HEK293 (cell line): ENCODE results near the gene MTIF2.

Experiments used
- BCL11B ChIP-seq: fragments of 450-650 bp; formaldehyde crosslinking; IDR thresholded peaks from 2 replicates; pipeline ENCODE4 v1.5.1; 2016; ENCODE audit warnings: low read depth, missing biosample characterization, missing genetic modification characterization
- FEZF1 ChIP-seq: fragments of 450-650 bp; formaldehyde crosslinking; IDR thresholded peaks from 2 replicates; pipeline ENCODE4 v1.5.1; 2016; ENCODE audit warnings: missing biosample characterization, missing genetic modification characterization
- HOXA7 ChIP-seq: sonication (generic); formaldehyde crosslinking; IDR thresholded peaks from 2 replicates; pipeline ENCODE4 v1.8.1; 2022; ENCODE audit warnings: missing genetic modification reagents, borderline replicate concordance
- KLF7 ChIP-seq: fragments of 450-650 bp; formaldehyde crosslinking; IDR thresholded peaks from 2 replicates; pipeline ENCODE4 v1.5.1; 2016; ENCODE audit warnings: missing biosample characterization, missing genetic modification characterization, borderline replicate concordance
- ZBTB26 ChIP-seq: fragments of 450-650 bp; formaldehyde crosslinking; optimal IDR thresholded peaks from 2 replicates; pipeline ENCODE3; 2016; ENCODE audit warnings: missing biosample characterization, mild to moderate bottlenecking, missing genetic modification characterization
- ZNF114 ChIP-seq: fragments of 450-650 bp; formaldehyde crosslinking; IDR thresholded peaks from 2 replicates; pipeline ENCODE4 v1.5.0; 2017; ENCODE audit warnings: missing biosample characterization, missing genetic modification characterization
- ZNF133 ChIP-seq: fragments of 450-650 bp; formaldehyde crosslinking; IDR thresholded peaks from 2 replicates; pipeline ENCODE4 v1.5.1; 2016; ENCODE audit warnings: missing biosample characterization, missing genetic modification characterization
- ZNF157 ChIP-seq: fragments of 450-650 bp; formaldehyde crosslinking; IDR thresholded peaks from 2 replicates; pipeline ENCODE4 v1.5.1; 2016; ENCODE audit warnings: missing biosample characterization, missing genetic modification characterization
- ZNF174 ChIP-seq: fragments of 450-650 bp; formaldehyde crosslinking; IDR thresholded peaks from 2 replicates; pipeline ENCODE4 v1.5.0; 2017; ENCODE audit warnings: missing biosample characterization, mild to moderate bottlenecking, missing genetic modification characterization
- ZNF184 ChIP-seq: fragments of 450-650 bp; IDR thresholded peaks from 2 replicates; pipeline ENCODE4 v1.5.1; 2018; ENCODE audit warnings: missing biosample characterization, mild to moderate bottlenecking, missing genetic modification characterization
- ZNF26 ChIP-seq: fragments of 450-650 bp; formaldehyde crosslinking; IDR thresholded peaks from 2 replicates; pipeline ENCODE4 v1.5.1; 2016; ENCODE audit warnings: missing biosample characterization, missing genetic modification characterization
- ZNF266 ChIP-seq: fragments of 450-650 bp; formaldehyde crosslinking; IDR thresholded peaks from 2 replicates; pipeline ENCODE4 v1.5.1; 2016; ENCODE audit warnings: missing biosample characterization, missing genetic modification characterization, low read depth
- ZNF280D ChIP-seq: fragments of 450-650 bp; formaldehyde crosslinking; IDR thresholded peaks from 2 replicates; pipeline ENCODE4 v1.5.1; 2016; ENCODE audit warnings: missing biosample characterization, missing genetic modification characterization
- ZNF292 ChIP-seq: fragments of 450-650 bp; formaldehyde crosslinking; IDR thresholded peaks from 2 replicates; pipeline ENCODE4 v1.5.1; 2016; ENCODE audit warnings: low read depth, missing biosample characterization, missing genetic modification characterization, borderline replicate concordance
- ZNF510 ChIP-seq: fragments of 450-650 bp; formaldehyde crosslinking; IDR thresholded peaks from 2 replicates; pipeline ENCODE4 v1.5.1; 2018; ENCODE audit warnings: mild to moderate bottlenecking, missing genetic modification characterization, missing biosample characterization; ENCODE audit not compliant: insufficient replicate concordance
- ZNF624 ChIP-seq: fragments of 450-650 bp; formaldehyde crosslinking; IDR thresholded peaks from 2 replicates; pipeline ENCODE4 v1.5.1; 2017; ENCODE audit warnings: missing biosample characterization, missing genetic modification characterization
- ZNF670 ChIP-seq: fragments of 450-650 bp; formaldehyde crosslinking; IDR thresholded peaks from 2 replicates; pipeline ENCODE4 v1.5.1; 2016; ENCODE audit warnings: missing biosample characterization, missing genetic modification characterization, low read depth
- ZNF747 ChIP-seq: fragments of 450-650 bp; formaldehyde crosslinking; IDR thresholded peaks from 2 replicates; pipeline ENCODE4 v1.5.1; 2016; ENCODE audit warnings: missing biosample characterization, missing genetic modification characterization
- TF ChIP-seq, protein P1 (sequence below): fragments of 450-650 bp; formaldehyde crosslinking; IDR thresholded peaks from 2 replicates; pipeline ENCODE4 v1.5.1; 2016; ENCODE audit warnings: missing biosample characterization, missing genetic modification characterization
- TF ChIP-seq, protein P2 (sequence below): fragments of 450-650 bp; IDR thresholded peaks from 2 replicates; pipeline ENCODE4 v1.5.1; 2018; ENCODE audit warnings: missing biosample characterization, mild to moderate bottlenecking, missing genetic modification characterization
- TF ChIP-seq, protein P3 (sequence below): fragments of 450-650 bp; formaldehyde crosslinking; IDR thresholded peaks from 2 replicates; pipeline ENCODE4 v1.5.1; 2016; ENCODE audit warnings: missing biosample characterization, missing genetic modification characterization
- TF ChIP-seq, protein P4 (sequence below): fragments of 450-650 bp; formaldehyde crosslinking; IDR thresholded peaks from 2 replicates; pipeline ENCODE4 v1.5.1; 2016; ENCODE audit warnings: missing biosample characterization, missing genetic modification characterization
- TF ChIP-seq, protein P5 (sequence below): fragments of 450-650 bp; formaldehyde crosslinking; IDR thresholded peaks from 2 replicates; pipeline ENCODE4 v1.5.1; 2017; ENCODE audit warnings: missing biosample characterization, missing genetic modification characterization

Gene MTIF2

DNA sequence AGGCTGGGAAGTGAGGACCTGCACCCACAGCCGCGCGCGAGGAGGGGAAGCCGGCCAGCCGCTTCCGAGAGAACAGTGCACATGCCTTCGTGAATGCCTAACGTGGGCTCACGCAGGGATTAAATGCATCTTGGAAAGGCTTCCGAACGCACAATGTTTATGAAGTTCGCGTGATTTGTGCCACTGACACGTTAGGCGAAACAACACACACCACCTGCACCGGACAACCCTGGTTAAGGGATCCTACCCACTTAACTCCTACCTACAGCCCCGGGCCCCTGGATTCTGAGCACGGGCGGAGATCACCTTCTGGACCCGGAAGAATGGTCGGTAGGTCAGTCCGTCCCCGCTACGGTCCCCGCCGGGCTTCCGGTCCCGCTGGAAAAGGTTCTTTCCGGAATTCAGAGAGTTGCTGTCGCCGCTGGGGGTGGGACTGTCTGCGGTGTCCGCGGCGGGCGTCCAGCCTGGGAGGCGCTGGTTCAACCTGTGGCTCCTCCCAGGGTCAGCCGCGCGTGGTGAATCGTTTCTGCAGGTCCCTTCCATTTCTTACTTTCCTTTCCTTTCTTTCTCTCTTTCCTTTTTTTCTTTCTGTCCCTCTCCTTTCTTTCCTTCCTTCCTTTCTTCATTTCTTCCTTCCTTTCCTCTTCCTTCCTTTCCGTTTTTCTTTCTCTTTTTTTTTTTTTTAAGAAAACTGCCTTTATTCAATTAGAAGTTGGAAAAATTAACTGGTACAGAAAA, at the start of gene MTIF2 (continued):
- TF ChIP-seq, protein P1, sequence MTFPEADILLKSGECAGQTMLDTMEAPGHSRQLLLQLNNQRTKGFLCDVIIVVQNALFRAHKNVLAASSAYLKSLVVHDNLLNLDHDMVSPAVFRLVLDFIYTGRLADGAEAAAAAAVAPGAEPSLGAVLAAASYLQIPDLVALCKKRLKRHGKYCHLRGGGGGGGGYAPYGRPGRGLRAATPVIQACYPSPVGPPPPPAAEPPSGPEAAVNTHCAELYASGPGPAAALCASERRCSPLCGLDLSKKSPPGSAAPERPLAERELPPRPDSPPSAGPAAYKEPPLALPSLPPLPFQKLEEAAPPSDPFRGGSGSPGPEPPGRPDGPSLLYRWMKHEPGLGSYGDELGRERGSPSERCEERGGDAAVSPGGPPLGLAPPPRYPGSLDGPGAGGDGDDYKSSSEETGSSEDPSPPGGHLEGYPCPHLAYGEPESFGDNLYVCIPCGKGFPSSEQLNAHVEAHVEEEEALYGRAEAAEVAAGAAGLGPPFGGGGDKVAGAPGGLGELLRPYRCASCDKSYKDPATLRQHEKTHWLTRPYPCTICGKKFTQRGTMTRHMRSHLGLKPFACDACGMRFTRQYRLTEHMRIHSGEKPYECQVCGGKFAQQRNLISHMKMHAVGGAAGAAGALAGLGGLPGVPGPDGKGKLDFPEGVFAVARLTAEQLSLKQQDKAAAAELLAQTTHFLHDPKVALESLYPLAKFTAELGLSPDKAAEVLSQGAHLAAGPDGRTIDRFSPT (tag by site-specific recombination): no peak
- TF ChIP-seq ZNF114 (tag by site-specific recombination) (no peak), ZNF280D (no peak), HOXA7 (CRISPR knock-in tag) (no peak), ZNF747 (tag by site-specific recombination) (no peak), ZNF292 (no peak), ZNF510 (tag by site-specific recombination) (no peak), ZNF174 (tag by site-specific recombination) (no peak), ZNF624 (tag by site-specific recombination) (no peak), ZNF670 (tag by site-specific recombination) (no peak), ZNF133 (tag by site-specific recombination) (no peak), ZNF184 (0 out of 2 replicates have a peak, but pooled peaks have one; percentile 34), KLF7 (peak; percentile 62; the same call in 1 of the 2 replicates), BCL11B (tag by site-specific recombination) (peak; percentile 44; the same call in 1 of the 2 replicates), ZNF266 (tag by site-specific recombination) (no peak), FEZF1 (peak; percentile 67), ZBTB26 (peak; percentile 54), ZNF157 (tag by site-specific recombination) (no peak), ZNF26 (tag by site-specific recombination) (no peak)
- TF ChIP-seq, protein P2, sequence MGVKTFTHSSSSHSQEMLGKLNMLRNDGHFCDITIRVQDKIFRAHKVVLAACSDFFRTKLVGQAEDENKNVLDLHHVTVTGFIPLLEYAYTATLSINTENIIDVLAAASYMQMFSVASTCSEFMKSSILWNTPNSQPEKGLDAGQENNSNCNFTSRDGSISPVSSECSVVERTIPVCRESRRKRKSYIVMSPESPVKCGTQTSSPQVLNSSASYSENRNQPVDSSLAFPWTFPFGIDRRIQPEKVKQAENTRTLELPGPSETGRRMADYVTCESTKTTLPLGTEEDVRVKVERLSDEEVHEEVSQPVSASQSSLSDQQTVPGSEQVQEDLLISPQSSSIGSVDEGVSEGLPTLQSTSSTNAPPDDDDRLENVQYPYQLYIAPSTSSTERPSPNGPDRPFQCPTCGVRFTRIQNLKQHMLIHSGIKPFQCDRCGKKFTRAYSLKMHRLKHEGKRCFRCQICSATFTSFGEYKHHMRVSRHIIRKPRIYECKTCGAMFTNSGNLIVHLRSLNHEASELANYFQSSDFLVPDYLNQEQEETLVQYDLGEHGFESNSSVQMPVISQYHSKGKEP (tag by site-specific recombination): peak; percentile 60; the same call in 1 of the 2 replicates
- TF ChIP-seq, protein P3, sequence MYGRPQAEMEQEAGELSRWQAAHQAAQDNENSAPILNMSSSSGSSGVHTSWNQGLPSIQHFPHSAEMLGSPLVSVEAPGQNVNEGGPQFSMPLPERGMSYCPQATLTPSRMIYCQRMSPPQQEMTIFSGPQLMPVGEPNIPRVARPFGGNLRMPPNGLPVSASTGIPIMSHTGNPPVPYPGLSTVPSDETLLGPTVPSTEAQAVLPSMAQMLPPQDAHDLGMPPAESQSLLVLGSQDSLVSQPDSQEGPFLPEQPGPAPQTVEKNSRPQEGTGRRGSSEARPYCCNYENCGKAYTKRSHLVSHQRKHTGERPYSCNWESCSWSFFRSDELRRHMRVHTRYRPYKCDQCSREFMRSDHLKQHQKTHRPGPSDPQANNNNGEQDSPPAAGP (tag by site-specific recombination): peak; percentile 84; the same call in 1 of the 2 replicates
- TF ChIP-seq, protein P4, sequence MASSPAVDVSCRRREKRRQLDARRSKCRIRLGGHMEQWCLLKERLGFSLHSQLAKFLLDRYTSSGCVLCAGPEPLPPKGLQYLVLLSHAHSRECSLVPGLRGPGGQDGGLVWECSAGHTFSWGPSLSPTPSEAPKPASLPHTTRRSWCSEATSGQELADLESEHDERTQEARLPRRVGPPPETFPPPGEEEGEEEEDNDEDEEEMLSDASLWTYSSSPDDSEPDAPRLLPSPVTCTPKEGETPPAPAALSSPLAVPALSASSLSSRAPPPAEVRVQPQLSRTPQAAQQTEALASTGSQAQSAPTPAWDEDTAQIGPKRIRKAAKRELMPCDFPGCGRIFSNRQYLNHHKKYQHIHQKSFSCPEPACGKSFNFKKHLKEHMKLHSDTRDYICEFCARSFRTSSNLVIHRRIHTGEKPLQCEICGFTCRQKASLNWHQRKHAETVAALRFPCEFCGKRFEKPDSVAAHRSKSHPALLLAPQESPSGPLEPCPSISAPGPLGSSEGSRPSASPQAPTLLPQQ (tag by site-specific recombination): peak; percentile 87
- TF ChIP-seq, protein P5, sequence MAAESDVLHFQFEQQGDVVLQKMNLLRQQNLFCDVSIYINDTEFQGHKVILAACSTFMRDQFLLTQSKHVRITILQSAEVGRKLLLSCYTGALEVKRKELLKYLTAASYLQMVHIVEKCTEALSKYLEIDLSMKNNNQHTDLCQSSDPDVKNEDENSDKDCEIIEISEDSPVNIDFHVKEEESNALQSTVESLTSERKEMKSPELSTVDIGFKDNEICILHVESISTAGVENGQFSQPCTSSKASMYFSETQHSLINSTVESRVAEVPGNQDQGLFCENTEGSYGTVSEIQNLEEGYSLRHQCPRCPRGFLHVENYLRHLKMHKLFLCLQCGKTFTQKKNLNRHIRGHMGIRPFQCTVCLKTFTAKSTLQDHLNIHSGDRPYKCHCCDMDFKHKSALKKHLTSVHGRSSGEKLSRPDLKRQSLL: no peak
